ENCODE results near the gene RAPGEF1.

The RAPGEF1 gene

DNA sequence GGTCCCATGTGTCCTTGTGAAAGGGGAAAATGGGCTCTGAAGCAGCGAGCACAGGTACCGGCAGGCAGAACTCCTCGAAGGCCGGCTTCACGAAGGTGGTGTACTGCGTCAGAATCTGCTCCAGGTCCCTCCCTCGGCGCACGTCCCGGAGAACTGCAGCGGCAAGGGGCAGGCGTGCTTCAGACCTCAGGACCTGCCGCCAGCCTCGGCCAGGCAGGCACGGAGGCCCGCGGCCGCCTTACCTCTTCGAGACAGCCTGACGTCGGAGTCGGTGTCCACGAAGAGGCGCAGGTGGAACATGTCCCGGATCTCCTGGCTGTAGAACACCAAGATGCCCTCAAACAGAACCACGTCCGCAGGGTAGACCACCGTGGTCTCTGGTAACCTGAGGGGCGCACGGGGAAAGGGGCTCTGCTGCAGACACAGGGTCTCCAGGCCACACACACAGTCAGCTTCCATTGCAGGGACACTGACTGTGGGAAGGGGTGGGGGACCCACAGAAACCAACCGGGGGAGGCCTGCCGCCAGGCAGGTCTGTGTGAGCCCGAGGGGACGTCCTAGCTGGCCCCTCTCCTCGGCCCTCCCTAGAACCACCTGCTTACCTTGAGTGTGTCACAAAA, 210.9 kb downstream of the RAPGEF1 start:
- no peak for TF ChIP-seq TAF1 (IDR thresholded peaks at IDR 0.05; ENCODE audit: borderline replicate concordance, insufficient read depth, low read length)
- TF ChIP-seq POLR2AphosphoS5 (IDR thresholded peaks at IDR 0.05; ENCODE audit: low read depth, low read length) = no peak
- no peak for TF ChIP-seq SIN3A (IDR thresholded peaks at IDR 0.05; ENCODE audit: borderline replicate concordance, insufficient read depth, low read length)
- TF ChIP-seq FOXP2 (optimal IDR thresholded peaks at IDR 0.05; ENCODE audit: borderline replicate concordance, extremely low read depth, extremely low read length, insufficient read depth) = no peak
- TF ChIP-seq, protein P1, sequence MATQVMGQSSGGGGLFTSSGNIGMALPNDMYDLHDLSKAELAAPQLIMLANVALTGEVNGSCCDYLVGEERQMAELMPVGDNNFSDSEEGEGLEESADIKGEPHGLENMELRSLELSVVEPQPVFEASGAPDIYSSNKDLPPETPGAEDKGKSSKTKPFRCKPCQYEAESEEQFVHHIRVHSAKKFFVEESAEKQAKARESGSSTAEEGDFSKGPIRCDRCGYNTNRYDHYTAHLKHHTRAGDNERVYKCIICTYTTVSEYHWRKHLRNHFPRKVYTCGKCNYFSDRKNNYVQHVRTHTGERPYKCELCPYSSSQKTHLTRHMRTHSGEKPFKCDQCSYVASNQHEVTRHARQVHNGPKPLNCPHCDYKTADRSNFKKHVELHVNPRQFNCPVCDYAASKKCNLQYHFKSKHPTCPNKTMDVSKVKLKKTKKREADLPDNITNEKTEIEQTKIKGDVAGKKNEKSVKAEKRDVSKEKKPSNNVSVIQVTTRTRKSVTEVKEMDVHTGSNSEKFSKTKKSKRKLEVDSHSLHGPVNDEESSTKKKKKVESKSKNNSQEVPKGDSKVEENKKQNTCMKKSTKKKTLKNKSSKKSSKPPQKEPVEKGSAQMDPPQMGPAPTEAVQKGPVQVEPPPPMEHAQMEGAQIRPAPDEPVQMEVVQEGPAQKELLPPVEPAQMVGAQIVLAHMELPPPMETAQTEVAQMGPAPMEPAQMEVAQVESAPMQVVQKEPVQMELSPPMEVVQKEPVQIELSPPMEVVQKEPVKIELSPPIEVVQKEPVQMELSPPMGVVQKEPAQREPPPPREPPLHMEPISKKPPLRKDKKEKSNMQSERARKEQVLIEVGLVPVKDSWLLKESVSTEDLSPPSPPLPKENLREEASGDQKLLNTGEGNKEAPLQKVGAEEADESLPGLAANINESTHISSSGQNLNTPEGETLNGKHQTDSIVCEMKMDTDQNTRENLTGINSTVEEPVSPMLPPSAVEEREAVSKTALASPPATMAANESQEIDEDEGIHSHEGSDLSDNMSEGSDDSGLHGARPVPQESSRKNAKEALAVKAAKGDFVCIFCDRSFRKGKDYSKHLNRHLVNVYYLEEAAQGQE (IDR thresholded peaks at IDR 0.05; ENCODE audit: insufficient read depth in 1 of 2, low read depth in 2 of 2, low read length in 2 of 2) = no peak

DNA sequence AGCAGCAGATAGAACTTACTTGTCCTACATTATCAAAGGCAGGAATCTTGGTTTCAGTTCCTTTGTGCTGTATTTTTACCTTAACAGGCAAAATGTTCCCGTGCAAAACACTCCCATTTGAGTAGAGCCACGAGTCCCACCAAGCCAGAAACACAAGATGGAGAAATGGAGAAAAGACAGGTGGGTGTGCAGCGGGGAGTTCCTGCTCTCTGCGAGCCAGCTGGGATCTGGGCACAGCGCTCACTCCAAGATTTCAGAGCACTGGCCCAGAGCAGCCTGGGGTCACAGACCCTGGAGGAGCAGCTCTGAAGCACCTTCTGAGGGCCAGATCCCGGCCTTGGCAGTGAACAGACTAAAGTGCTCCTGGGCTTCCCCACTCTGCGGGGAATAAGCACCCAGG, 211.7 kb downstream of the RAPGEF1 start:
- no peak for TF ChIP-seq POLR2AphosphoS5 (IDR thresholded peaks at IDR 0.05; ENCODE audit: low read depth, low read length)
